SH-SY5Y (cell line): Measurements from ENCODE around the gene CMSS1.

Experiments
- GATA2 ChIP-seq: IDR thresholded peaks from 2 replicates; pipeline ENCODE4 v1.6.1; 2011; ENCODE audit warnings: mild to moderate bottlenecking, low read depth, low read length
- GATA3 ChIP-seq: IDR thresholded peaks from 2 replicates; pipeline ENCODE4 v1.6.1; 2011; ENCODE audit warnings: low read depth, mild to moderate bottlenecking, low read length, moderate library complexity

GRCh38 chr3:99845999-99846398 lies 28.3 kb downstream of the CMSS1 start:
- TF ChIP-seq GATA2: no peak
- no peak for TF ChIP-seq GATA3
